ENCODE data around the gene TUBA3D.
"Not testable (repeated sequence)": the region's sequence is repeated elsewhere in the genome, so short reads cannot be mapped to it uniquely, and the experiment has no call there.

Gene TUBA3D

GRCh38 chr2:131492015-131492417 is 16.1 kb downstream of the TUBA3D start, which contains the start of gene MZT2A:
Gene MZT2A, minus strand, starts transcription at chr2:131492397. Its CDS starts 21 bp downstream, at chr2:131492376.
- Histone ChIP-seq H3K27ac (ENCODE audit: low read length) (peak within 1 kb of the TSS; percentile 100), H3K9ac (ENCODE audit: low read depth, low read length) (peak within 1 kb of the TSS; percentile 99), H4K20me1 (ENCODE audit: insufficient read depth, low read length) (peaks cover 50% of the 10 kb centered on the region), H3K4me1 (ENCODE audit: insufficient read depth, low read length) (peaks cover 53% of the 10 kb centered on the region), H3K79me2 (ENCODE audit: insufficient read depth, low read length) (peaks cover 96% of the 10 kb centered on the region), H3K4me2 (ENCODE audit: insufficient read depth, low read length) (peak within 1 kb of the TSS; percentile 87), H2AFZ (ENCODE audit: low read depth, low read length) (peak within 1 kb of the TSS; percentile 98), H3K4me3 (ENCODE audit: low read depth in 1 of 2, low read length in 2 of 2) (peak within 1 kb of the TSS; percentile 73 to 91), H3K36me3 (ENCODE audit: insufficient read depth, low read length) (peaks cover 39% of the 10 kb centered on the region)
- not testable (repeated sequence) for H3K9me3 ChIP-seq (ENCODE audit: insufficient read depth, low read length, severe bottlenecking); DNase-seq; H3K27me3 ChIP-seq (ENCODE audit: insufficient read depth, low read length, poor library complexity)
- ATAC-seq (ENCODE audit: insufficient read depth, low read depth) = peak; percentile 6

- peak overlapping the region; percentile 99 for H3K9ac ChIP-seq (ENCODE audit: low read depth, low read length)
- peaks cover 97% of the 10 kb centered on the region for H3K79me2 ChIP-seq (ENCODE audit: insufficient read depth, low read length)
- H3K27me3 ChIP-seq (ENCODE audit: insufficient read depth, low read length, poor library complexity) = no peaks in the 10 kb centered on the region
- peaks cover 54% of the 10 kb centered on the region for H4K20me1 ChIP-seq (ENCODE audit: insufficient read depth, low read length)
- H3K9me3 ChIP-seq (ENCODE audit: insufficient read depth, low read length, severe bottlenecking) = no peaks in the 10 kb centered on the region
- H3K4me1 ChIP-seq (ENCODE audit: insufficient read depth, low read length) = peaks cover 53% of the 10 kb centered on the region
- H2AFZ ChIP-seq (ENCODE audit: low read depth, low read length) = peak overlapping the region; percentile 98
- TF ChIP-seq CTCF (IDR thresholded peaks at IDR 0.05; ENCODE audit: borderline replicate concordance, extremely low read depth, low read length, poor library complexity, severe bottlenecking) (peak; percentile 71), EZH2 (IDR thresholded peaks at IDR 0.05; ENCODE audit: borderline replicate concordance, low read depth, low read length, severe bottlenecking) (no peak)
- H3K36me3 ChIP-seq (ENCODE audit: insufficient read depth, low read length) = peaks cover 40% of the 10 kb centered on the region
- peak overlapping the region; percentile 100 for H3K27ac ChIP-seq (ENCODE audit: low read length)
- peak overlapping the region; percentile 73 to 91 for H3K4me3 ChIP-seq (ENCODE audit: low read depth in 1 of 2, low read length in 2 of 2)
- DNase-seq (peak; percentile 90), ATAC-seq (ENCODE audit: insufficient read depth, low read depth) (peak; percentile 75)
- peak overlapping the region; percentile 87 for H3K4me2 ChIP-seq (ENCODE audit: insufficient read depth, low read length)
Observed at GRCh38 chr2:131492418-131493198, 16.7 kb downstream of the TUBA3D start.

GRCh38 chr2:131493199-131493968 is 17.5 kb downstream of the TUBA3D start:
- Histone ChIP-seq H3K79me2 (ENCODE audit: insufficient read depth, low read length) (peaks cover 96% of the 10 kb centered on the region), H4K20me1 (ENCODE audit: insufficient read depth, low read length) (peaks cover 56% of the 10 kb centered on the region), H3K9ac (ENCODE audit: low read depth, low read length) (peak overlapping the region; percentile 99), H3K36me3 (ENCODE audit: insufficient read depth, low read length) (peaks cover 39% of the 10 kb centered on the region), H2AFZ (ENCODE audit: low read depth, low read length) (peak overlapping the region; percentile 98), H3K27me3 (ENCODE audit: insufficient read depth, low read length, poor library complexity) (no peaks in the 10 kb centered on the region), H3K4me3 (ENCODE audit: low read depth in 1 of 2, low read length in 2 of 2) (peak overlapping the region; percentile 73 to 91), H3K4me2 (ENCODE audit: insufficient read depth, low read length) (peak overlapping the region; percentile 87), H3K9me3 (ENCODE audit: insufficient read depth, low read length, severe bottlenecking) (no peaks in the 10 kb centered on the region), H3K4me1 (ENCODE audit: insufficient read depth, low read length) (peaks cover 52% of the 10 kb centered on the region), H3K27ac (ENCODE audit: low read length) (peak overlapping the region; percentile 100)
- ATAC-seq (ENCODE audit: insufficient read depth, low read depth) (peak; percentile 33), DNase-seq (no peak)
- TF ChIP-seq EZH2 (IDR thresholded peaks at IDR 0.05; ENCODE audit: borderline replicate concordance, low read depth, low read length, severe bottlenecking) = no peak
- no peak for TF ChIP-seq CTCF (IDR thresholded peaks at IDR 0.05; ENCODE audit: borderline replicate concordance, extremely low read depth, low read length, poor library complexity, severe bottlenecking)

- ATAC-seq (ENCODE audit: insufficient read depth, low read depth); H3K4me3 ChIP-seq (ENCODE audit: low read depth in 1 of 2, low read length in 2 of 2); DNase-seq; H2AFZ ChIP-seq (ENCODE audit: low read depth, low read length); H3K9ac ChIP-seq (ENCODE audit: low read depth, low read length); H3K27ac ChIP-seq (ENCODE audit: low read length); H3K9me3 ChIP-seq (ENCODE audit: insufficient read depth, low read length, severe bottlenecking); H3K27me3 ChIP-seq (ENCODE audit: insufficient read depth, low read length, poor library complexity): not testable (repeated sequence)
- peaks cover 89% of the 10 kb centered on the region for H3K79me2 ChIP-seq (ENCODE audit: insufficient read depth, low read length)
- H3K4me1 ChIP-seq (ENCODE audit: insufficient read depth, low read length) = peaks cover 34% of the 10 kb centered on the region
- peaks cover 49% of the 10 kb centered on the region for H4K20me1 ChIP-seq (ENCODE audit: insufficient read depth, low read length)
- H3K4me2 ChIP-seq (ENCODE audit: insufficient read depth, low read length) = peak overlapping the region; percentile 87
- H3K36me3 ChIP-seq (ENCODE audit: insufficient read depth, low read length) = peaks cover 38% of the 10 kb centered on the region
Observed at GRCh38 chr2:131495506-131495905, 19.6 kb downstream of the TUBA3D start.

GRCh38 chr2:131498321-131498973 is 22.5 kb downstream of the TUBA3D start:
- ATAC-seq (ENCODE audit: insufficient read depth, low read depth); H3K4me3 ChIP-seq (ENCODE audit: low read depth in 1 of 2, low read length in 2 of 2); H3K9ac ChIP-seq (ENCODE audit: low read depth, low read length); H3K27ac ChIP-seq (ENCODE audit: low read length); H2AFZ ChIP-seq (ENCODE audit: low read depth, low read length); H3K9me3 ChIP-seq (ENCODE audit: insufficient read depth, low read length, severe bottlenecking); H3K4me2 ChIP-seq (ENCODE audit: insufficient read depth, low read length); DNase-seq; H3K27me3 ChIP-seq (ENCODE audit: insufficient read depth, low read length, poor library complexity): not testable (repeated sequence)
- H3K36me3 ChIP-seq (ENCODE audit: insufficient read depth, low read length) = peaks cover 55% of the 10 kb centered on the region
- H3K4me1 ChIP-seq (ENCODE audit: insufficient read depth, low read length) = peaks cover 27% of the 10 kb centered on the region
- H4K20me1 ChIP-seq (ENCODE audit: insufficient read depth, low read length) = peaks cover 52% of the 10 kb centered on the region
- peaks cover 68% of the 10 kb centered on the region for H3K79me2 ChIP-seq (ENCODE audit: insufficient read depth, low read length)

- H3K27me3 ChIP-seq (ENCODE audit: insufficient read depth, low read length, poor library complexity); H3K27ac ChIP-seq (ENCODE audit: low read length); H3K4me2 ChIP-seq (ENCODE audit: insufficient read depth, low read length); H3K4me1 ChIP-seq (ENCODE audit: insufficient read depth, low read length); H3K9me3 ChIP-seq (ENCODE audit: insufficient read depth, low read length, severe bottlenecking); DNase-seq; H3K4me3 ChIP-seq (ENCODE audit: low read depth in 1 of 2, low read length in 2 of 2); H3K9ac ChIP-seq (ENCODE audit: low read depth, low read length); H2AFZ ChIP-seq (ENCODE audit: low read depth, low read length); ATAC-seq (ENCODE audit: insufficient read depth, low read depth): not testable (repeated sequence)
- Histone ChIP-seq H3K79me2 (ENCODE audit: insufficient read depth, low read length) (peaks cover 18% of the 10 kb centered on the region), H4K20me1 (ENCODE audit: insufficient read depth, low read length) (peaks cover 12% of the 10 kb centered on the region), H3K36me3 (ENCODE audit: insufficient read depth, low read length) (peaks cover 87% of the 10 kb centered on the region)
Observed at GRCh38 chr2:131503587-131503986, 27.7 kb downstream of the TUBA3D start.
